Measurements from ENCODE around the gene PLXDC2.
"Not testable (repeated sequence)": the region's sequence is repeated elsewhere in the genome, so short reads cannot be mapped to it uniquely, and the experiment has no call there.

The PLXDC2 gene

DNA sequence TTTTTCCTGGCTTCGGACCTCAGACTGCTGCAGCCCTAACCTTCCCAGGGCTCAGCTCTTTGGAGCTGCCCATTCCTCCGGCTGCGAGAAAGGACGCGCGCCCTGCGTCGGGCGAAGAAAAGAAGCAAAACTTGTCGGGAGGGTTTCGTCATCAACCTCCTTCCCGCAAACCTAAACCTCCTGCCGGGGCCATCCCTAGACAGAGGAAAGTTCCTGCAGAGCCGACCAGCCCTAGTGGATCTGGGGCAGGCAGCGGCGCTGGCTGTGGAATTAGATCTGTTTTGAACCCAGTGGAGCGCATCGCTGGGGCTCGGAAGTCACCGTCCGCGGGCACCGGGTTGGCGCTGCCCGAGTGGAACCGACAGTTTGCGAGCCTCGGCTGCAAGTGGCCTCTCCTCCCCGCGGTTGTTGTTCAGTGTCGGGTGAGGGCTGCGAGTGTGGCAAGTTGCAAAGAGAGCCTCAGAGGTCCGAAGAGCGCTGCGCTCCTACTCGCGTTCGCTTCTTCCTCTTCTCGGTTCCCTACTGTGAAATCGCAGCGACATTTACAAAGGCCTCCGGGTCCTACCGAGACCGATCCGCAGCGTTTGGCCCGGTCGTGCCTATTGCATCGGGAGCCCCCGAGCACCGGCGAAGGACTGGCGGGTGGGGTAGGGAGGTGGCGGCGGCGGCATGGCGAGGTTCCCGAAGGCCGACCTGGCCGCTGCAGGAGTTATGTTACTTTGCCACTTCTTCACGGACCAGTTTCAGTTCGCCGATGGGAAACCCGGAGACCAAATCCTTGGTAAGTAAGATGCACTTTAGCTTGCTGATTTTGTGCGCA lies at the start of gene PLXDC2:
Gene PLXDC2 (plus strand): TSS at position 22 of the 820 bp plus-strand sequence.
- peak; percentile 87 for DNase-seq

DNA sequence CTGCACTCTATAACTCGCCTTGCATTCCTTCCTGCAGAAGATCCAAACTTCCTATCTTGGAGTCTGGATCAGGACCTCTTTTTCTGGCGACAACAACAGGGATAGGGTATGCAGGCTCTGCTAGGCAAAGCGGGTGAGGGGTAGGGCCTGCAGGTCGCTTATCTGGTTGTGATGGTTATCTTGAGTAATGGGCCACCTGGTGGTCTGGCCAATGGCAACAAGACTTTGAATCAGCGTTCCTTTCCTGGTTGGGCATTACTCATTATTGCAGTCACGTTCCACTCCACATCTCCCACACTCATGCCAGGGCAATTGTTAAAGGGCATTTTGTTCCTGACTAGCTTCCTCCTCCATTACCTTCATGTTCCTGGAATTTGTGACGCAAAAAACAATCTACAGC lies 48.4 kb upstream of the PLXDC2 start:
- DNase-seq: no peak

DNA sequence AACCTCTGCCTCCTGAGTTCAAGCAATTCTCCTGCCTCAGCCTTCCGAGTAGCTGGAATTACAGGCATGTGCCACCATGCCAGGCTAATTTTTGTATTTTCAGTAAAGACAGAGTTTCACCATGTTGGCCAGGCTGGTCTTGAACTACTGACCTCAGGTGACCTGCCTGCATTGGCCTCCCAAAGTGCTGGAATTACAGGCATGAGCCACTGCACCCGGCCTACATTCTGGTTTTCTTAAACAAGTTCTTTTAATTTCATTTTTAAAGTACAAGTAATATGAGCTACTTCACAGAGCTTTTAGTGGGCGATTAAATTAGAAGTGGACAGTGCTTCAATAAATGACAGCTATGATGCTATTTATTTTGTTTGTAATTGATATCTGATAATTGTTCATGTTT lies 46.4 kb upstream of the PLXDC2 start:
- not testable (repeated sequence) for DNase-seq

GRCh38 chr10:19772972-19773371 lies 43.3 kb upstream of the PLXDC2 start:
- no peak for DNase-seq

- peak; percentile 93 for DNase-seq
Observed at GRCh38 chr10:19775296-19775695, 40.9 kb upstream of the PLXDC2 start.

GRCh38 chr10:19777806-19778205 lies 38.4 kb upstream of the PLXDC2 start:
- no peak for DNase-seq

DNA sequence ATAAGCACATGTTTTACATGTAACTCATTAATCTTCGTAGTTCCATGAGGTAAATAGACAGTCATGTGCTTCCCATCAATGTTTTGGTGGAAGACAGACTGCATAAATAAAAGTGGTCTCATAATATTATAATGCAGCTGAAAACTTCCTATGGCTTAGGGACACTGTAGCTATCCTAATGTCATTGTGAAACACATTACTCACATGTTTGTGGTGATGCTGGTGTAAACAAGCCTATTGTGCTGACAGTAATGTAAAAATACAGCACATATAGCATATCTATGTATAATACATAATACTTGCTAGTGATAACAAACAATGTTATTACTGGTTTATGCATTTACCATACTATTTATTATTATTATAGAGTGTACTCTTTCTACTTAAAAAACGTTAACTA lies 37.2 kb upstream of the PLXDC2 start:
- peak; percentile 49 for DNase-seq

- no peak for DNase-seq
Observed at GRCh38 chr10:19782430-19783089, 33.7 kb upstream of the PLXDC2 start.

DNA sequence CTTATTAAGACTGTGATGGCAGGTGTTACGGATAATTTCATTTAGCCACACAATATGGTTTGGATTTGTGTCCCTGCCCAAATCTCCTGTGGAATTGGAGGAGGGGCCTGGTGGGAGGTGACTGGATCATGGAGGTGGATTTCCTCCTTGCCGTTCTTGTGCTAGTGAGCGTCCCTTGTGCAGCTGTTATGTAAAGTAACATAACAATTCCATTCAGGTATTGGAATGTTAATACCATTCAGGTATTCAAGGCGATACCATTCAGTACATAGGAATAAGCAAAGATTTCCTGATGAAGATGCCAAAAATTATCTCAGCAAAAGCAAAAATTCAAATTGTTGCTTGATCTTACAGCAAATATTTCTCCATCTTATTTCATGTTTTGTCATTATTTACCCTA lies 32.5 kb upstream of the PLXDC2 start:
- no peak for DNase-seq

GRCh38 chr10:19785366-19785765 lies 30.9 kb upstream of the PLXDC2 start:
- DNase-seq: peak; percentile 19

- DNase-seq: peak; percentile 68
Observed at GRCh38 chr10:19788075-19788686, 28.1 kb upstream of the PLXDC2 start.

- no peak for DNase-seq
Observed at GRCh38 chr10:19788902-19789301, 27.3 kb upstream of the PLXDC2 start.

GRCh38 chr10:19789607-19790006 lies 26.6 kb upstream of the PLXDC2 start:
- no peak for DNase-seq

DNA sequence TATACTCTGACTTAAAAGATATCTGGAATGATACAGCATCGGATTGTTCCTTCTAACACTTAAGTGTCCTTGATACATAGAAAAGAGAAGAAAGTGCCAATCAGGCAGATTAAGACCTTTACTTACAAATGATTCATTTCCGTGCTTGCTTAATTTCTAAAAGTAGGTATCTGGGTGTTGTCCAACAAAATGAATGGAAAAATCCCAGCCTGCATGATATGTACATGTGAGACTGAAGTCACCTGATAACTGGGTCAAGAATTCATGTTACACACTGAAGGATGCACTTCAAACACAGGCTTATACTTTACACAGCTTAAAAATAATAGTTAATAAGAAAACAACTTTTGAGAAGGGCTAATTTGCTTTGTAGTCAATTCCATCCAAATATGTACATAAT lies 25.2 kb upstream of the PLXDC2 start:
- no peak for DNase-seq

- no peak for DNase-seq
Observed at GRCh38 chr10:19795684-19796083, 20.5 kb upstream of the PLXDC2 start.

DNA sequence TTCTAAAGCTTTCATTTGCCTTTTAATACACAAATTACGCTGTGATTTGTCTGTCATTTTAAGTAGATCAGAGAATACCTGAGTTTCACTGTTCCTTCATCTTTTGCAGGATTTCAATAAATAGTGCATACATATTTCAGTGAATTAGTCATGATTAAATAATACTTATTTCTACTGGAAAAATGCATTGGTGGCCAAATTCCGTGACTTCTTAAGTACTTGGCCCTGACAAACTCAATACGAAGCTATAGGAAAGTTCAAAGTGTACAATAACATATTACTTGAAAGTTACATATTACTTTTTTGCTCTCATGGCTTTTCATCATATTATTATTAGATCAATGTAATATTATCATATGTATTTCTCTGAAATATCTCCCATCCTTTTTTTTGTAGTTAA lies 16.1 kb upstream of the PLXDC2 start:
- no peak for DNase-seq

DNA sequence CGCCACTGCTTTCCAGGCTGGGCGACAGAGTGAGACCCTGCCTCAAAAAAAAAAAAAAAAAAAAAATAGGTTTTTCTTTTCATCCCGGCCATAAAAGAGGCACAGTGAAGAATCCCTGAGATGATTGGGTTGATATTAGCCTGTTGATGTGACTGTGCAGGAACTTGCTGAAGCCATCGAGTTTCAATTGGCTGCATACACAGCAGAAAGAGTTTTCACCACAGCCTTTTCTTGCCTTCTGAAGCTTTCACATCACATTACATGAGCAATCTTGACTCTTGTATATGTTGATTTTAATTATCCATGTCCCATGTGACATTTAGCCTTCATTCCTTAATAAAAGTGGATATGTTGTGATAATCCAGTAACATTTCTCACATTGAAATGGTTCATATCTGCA lies 14.9 kb upstream of the PLXDC2 start:
- no peak for DNase-seq

DNA sequence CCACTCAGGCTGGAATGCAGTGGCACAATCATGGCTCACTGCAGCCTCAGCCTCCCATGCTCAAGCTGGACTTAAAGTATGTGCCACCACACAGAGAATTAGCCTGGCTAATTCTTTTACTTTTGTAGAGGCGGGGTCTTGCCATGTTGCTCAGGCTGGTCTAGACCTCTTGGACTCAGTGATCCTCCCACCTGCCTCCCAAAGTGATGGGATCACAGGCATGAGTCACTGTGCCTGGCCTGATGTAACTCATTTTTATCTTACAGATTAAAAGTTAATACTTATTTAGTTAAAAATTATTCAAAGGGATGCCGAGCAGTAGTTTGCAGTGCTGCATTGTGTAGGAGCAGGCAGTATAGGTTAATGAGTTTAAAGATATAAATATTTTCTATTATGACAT lies 12.6 kb upstream of the PLXDC2 start:
- no peak for DNase-seq

GRCh38 chr10:19809481-19809880 lies 6.8 kb upstream of the PLXDC2 start:
- DNase-seq: no peak

DNA sequence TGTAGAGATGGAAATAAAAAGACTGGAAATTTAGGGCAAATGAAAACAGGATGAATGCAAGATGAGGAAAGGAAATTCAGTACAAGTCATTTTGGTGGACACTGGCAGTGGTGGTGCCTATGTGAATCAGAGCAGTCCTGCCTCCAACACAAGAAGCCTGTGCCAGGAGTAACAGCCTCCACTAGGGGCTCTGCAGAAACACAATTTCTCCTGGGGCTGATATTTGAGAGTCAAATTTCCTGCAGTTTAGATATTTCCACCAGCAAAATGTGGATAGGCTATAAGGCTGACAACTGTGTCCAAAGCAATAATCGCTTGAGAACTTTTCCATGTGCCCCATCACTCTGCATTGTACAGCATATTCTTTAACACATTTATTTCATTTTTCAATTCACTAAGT lies 4.7 kb upstream of the PLXDC2 start:
- no peak for DNase-seq

DNA sequence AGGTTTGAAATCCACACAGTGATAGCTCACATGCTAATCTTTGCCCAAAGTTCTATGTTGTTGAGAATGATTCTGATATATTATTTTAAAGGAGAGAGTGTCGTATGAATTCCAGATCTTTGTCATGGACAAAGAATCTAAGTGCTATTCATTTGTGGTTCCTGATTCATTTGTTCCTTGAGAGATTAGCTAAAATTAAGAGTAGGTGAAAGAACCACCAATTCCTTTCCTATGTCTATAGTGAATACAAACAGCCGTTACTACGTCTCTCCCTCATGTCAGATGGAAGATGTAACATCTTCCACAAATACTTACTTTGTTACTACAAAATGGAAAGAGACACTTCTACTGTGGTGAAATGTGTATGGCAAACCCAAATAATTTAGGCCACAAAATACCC lies 3.3 kb upstream of the PLXDC2 start:
- no peak for DNase-seq

DNA sequence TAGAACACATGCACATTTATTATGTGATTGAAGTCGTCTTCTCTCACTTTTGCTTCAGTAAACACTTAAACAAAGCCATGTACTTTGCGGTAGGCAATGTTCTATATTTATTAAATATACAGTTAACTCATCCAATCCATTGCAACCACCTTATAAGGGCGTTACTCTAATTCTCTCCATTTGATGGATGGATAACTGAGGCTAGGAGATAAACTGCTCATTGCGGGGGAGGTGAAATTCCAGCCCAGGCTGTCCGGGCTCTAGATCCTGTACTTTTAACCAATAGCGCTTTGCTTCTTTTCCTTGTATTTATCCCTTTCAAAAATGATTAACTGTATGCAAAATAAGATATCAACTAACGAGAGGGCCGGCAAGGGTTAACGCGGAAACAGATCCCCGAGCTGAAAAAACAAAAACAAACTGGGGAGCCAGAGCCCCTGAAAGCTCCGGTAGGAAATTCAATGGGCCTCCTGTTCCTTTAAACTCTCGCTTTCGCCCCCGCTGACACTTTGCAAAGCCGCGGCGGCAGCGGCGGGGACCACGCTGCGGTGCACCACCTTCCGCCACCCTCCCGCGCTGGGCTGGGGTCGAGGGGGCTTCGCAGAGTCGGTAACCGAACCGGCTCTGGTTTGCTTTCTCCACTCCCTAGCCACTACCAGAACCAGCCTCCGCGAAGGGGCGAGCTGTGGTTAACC lies 1.0 kb upstream of the PLXDC2 start:
- no peak for DNase-seq

DNA sequence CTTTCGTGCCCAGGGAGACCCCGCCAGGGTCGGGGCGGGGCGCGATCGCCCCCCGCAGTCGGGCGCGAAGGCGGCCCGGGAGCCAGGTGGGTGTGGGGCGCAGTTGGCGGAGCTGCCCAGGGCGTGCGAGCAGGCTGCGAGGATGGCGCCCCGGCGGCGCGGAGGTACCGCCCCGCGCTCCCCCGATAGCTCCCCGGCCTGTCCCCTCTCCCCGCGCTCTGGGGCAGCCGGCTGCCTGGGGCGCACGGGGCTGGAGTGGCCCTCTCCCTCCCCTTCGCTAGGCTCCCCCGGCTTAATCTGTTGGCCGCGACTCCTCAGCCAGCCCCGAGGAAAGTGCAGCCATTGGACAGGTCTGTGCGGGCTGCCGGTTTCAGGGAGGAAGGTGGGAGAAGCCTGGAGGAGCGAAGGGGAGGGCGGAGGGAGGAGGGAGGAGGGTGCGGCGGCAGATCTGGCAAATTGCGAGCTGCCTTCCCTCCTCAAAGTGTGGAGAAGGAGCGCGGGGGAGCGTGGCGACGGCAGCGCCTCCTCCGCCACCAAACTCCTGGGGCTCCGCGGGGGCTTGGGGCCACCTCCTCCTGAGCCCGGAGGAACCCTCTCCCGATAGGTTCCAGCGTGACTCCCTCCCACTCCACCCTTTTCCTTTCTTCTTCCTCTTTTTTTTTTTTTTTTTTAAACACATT lies 361 bp upstream of the PLXDC2 start:
- peak; percentile 73 for DNase-seq

Data from inflammatory macrophage treated with lipopolysaccharide for 4 hours (primary cell).